ENCODE measurements around the gene MARK1. TPM values are rescaled to one million over a fixed set of nuclear protein-coding genes. Genes with fewer than 3 reads are reported as not detected.

Gene MARK1
- total and polyA plus RNA-seq, 2 of the 4 experiments (the other 2 are of a cell fraction), result not detected

GRCh38 chr1:220529521-220530020 is 1.6 kb downstream of the MARK1 start:
- no peak for TF ChIP-seq RFX5 (IDR thresholded peaks at IDR 0.05; ENCODE audit: low read depth, low read length)
- no peak for TF ChIP-seq FOS (IDR thresholded peaks at IDR 0.05; ENCODE audit: low read depth, low read length)
- no peak for TF ChIP-seq RAD21 (IDR thresholded peaks at IDR 0.05; ENCODE audit: low read length)
- no peak for TF ChIP-seq CHD1 (IDR thresholded peaks at IDR 0.05; ENCODE audit: low read depth, low read length)
- TF ChIP-seq BHLHE40 (IDR thresholded peaks at IDR 0.05; ENCODE audit: low read depth, low read length), result no peak
- TF ChIP-seq NFE2L2 (IDR thresholded peaks at IDR 0.05; ENCODE audit: low read depth, low read length), result no peak
- TF ChIP-seq MXI1 (IDR thresholded peaks at IDR 0.05; ENCODE audit: borderline replicate concordance, low read depth, low read length), result no peak
- TF ChIP-seq SMC3 (IDR thresholded peaks at IDR 0.05; ENCODE audit: low read depth, low read length), result no peak
- TF ChIP-seq ELK1 (IDR thresholded peaks at IDR 0.05; ENCODE audit: borderline replicate concordance, low read depth, low read length), result no peak
- no peak for TF ChIP-seq CTCF (conservative IDR thresholded peaks at IDR 0.05; ENCODE audit: low read depth, low read length)
- no peak for TF ChIP-seq CEBPB (IDR thresholded peaks at IDR 0.05; ENCODE audit: low read depth, low read length)
- H3K4ac ChIP-seq (ENCODE audit: low read depth, low read length), result no peak overlapping the region
- H3K14ac ChIP-seq (replicated peaks; ENCODE audit: low read depth, low read length), result no peak overlapping the region
- no peak overlapping the region for H3K4me3 ChIP-seq (ENCODE audit: insufficient read depth, low read depth, low read length)
- H3K9me3 ChIP-seq (ENCODE audit: control insufficient read depth, insufficient read depth, low read length), result no peaks in the 10 kb centered on the region; the same call in 1 of the 2 replicates
- no peak overlapping the region for H3K9ac ChIP-seq (ENCODE audit: low read depth, low read length)
- ATAC-seq (ENCODE audit: low read depth), result no peak
- no TSS peak for BruUV-seq (replicated peaks)
- intact Hi-C loops (cut with micrococcal nuclease), result loop anchor here (10.0 kb wide), 3 partner anchors 225 to 315 kb away; no protein-coding TSS in a partner anchor
- H3K56ac ChIP-seq (ENCODE audit: extremely low read depth, insufficient read depth, low read length), result no peak overlapping the region
- H3K27me3 ChIP-seq (ENCODE audit: control insufficient read depth, insufficient read depth, low read length), result peaks cover 37% of the 10 kb centered on the region
- H3K79me1 ChIP-seq (ENCODE audit: low read depth in 1 of 2, low read length in 2 of 2), result no peaks in the 10 kb centered on the region
- no peak overlapping the region for H2BK5ac ChIP-seq (ENCODE audit: low read depth, low read length, poor library complexity, severe bottlenecking)
- in situ Hi-C loops (cut with MboI; ENCODE audit: low sequenced_read_pairs), result no loop called here
- no peak overlapping the region for H2AK5ac ChIP-seq (ENCODE audit: low read depth, low read length)
- no peak overlapping the region for H3K4me2 ChIP-seq (ENCODE audit: low read depth, low read length)
- no peak overlapping the region for H4K91ac ChIP-seq (ENCODE audit: insufficient read depth, low read depth, low read length)
- CTCF ChIA-PET, result no interaction called here
- no peak overlapping the region for H3K18ac ChIP-seq (ENCODE audit: low read depth, low read length)
- no peak overlapping the region for H2AFZ ChIP-seq (replicated peaks; ENCODE audit: low read length, poor library complexity)
- WGBS, 2 experiments (ENCODE audit: extremely low coverage in 2 of 2, insufficient read length in 1 of 2), result no CpG with 5 or more reads among the region's 6 CpGs
- H2BK15ac ChIP-seq (ENCODE audit: low read depth, low read length), result no peak overlapping the region
- H3K23ac ChIP-seq (ENCODE audit: low read depth, low read length), result no peak overlapping the region
- no peak overlapping the region for H2AK9ac ChIP-seq (replicated peaks; ENCODE audit: low read depth, low read length, poor library complexity)
- H2BK120ac ChIP-seq (ENCODE audit: low read depth, low read length), result no peak overlapping the region
- POLR2A ChIA-PET (ENCODE audit: unreplicated experiment), result no interaction called here
- no peak overlapping the region for H4K5ac ChIP-seq (ENCODE audit: low read depth, low read length)
- no peaks in the 10 kb centered on the region for H3K36me3 ChIP-seq (ENCODE audit: control insufficient read depth, insufficient read depth, low read length)
- H3K9me1 ChIP-seq (ENCODE audit: insufficient read depth, low read length), result no peaks in the 10 kb centered on the region
- H3K27ac ChIP-seq (ENCODE audit: insufficient read depth, low read length), result no peak overlapping the region
- H2BK20ac ChIP-seq (ENCODE audit: low read depth, low read length), result no peak overlapping the region
- H4K8ac ChIP-seq (ENCODE audit: low read depth in 2 of 2, low read length in 2 of 2), result no peak overlapping the region
- dilution Hi-C loops (cut with HindIII; ENCODE audit: low sequenced_read_pairs, unreplicated experiment), result no loop called here
- H4K20me1 ChIP-seq (ENCODE audit: insufficient read depth, low read length), result no peaks in the 10 kb centered on the region
- H3K4me1 ChIP-seq (ENCODE audit: control insufficient read depth, insufficient read depth, low read length), result peaks cover 2% of the 10 kb centered on the region; the same call in 1 of the 2 replicates
- no peak for DNase-seq
